ENCODE results near the gene SRCAP.
A peak's percentile ranks its signal among the peaks of the same experiment; 100 is the strongest.

SRCAP gene

DNA sequence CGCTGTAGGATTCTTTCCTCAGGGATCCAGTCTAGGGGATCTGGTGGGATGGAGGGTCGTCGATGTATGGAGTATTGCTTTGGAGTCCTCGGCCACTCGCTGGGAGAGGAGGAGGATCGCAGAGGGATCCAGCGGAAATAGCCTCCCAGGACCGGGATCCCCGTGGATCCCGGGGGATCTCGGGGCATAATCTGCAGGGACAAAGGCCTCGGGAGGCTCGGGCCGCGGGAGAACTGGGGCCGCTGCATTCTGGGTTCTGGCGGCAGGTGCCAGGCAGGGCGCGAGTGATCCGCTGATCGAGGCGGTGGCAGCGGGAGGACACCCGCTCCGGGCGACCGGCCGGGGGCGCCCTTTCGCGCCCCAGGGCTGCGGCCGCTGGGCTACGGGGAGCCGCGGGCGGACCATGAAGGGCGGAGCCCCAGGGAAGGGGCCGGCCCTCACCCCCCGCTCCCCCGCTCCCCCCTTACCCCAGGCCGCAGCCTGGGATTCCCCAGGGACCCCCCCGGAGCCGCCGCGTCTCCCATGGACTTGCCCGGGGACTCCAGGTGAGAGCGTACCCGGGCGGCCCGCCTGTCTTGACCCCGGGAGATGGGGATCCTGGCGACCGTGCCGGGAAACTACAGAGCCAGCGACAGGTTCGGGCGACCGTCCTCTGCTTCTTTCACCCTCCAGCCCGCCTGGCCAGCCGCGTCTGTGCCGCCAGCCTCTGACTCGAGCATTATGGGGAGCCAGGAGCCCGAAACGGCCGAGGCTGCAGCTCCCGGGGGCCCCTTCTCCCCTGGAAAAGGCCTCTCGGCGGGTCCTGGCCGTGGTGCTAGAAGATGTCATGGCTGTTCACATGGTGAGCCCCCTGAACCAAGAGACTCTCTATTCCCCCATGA is 47.6 kb upstream of the SRCAP start (continued):
- TF ChIP-seq MEIS1 (CRISPR knock-in tag; IDR thresholded peaks at IDR 0.05; ENCODE audit: borderline replicate concordance) (no peak), ZNF776 (tag by site-specific recombination; IDR thresholded peaks at IDR 0.05; ENCODE audit: borderline replicate concordance) (no peak), ZNF266 (tag by site-specific recombination; IDR thresholded peaks at IDR 0.05; ENCODE audit: low read depth) (peak; percentile 12; the same call in 1 of the 2 replicates), ZNF600 (tag by site-specific recombination; IDR thresholded peaks at IDR 0.05) (no peak; the same call in 1 of the 2 replicates), ZNF777 (tag by site-specific recombination; IDR thresholded peaks at IDR 0.05; ENCODE audit: borderline replicate concordance) (no peak; the same call in 1 of the 2 replicates), ZFHX2 (tag by site-specific recombination; conservative IDR thresholded peaks at IDR 0.05) (no peak), ZBTB7A (tag by site-specific recombination; IDR thresholded peaks at IDR 0.05; ENCODE audit: low read depth) (0 out of 2 replicates have a peak, but pooled peaks have one; percentile 17), ZNF558 (tag by site-specific recombination; IDR thresholded peaks at IDR 0.05) (no peak; the same call in 1 of the 2 replicates), REPIN1 (tag by site-specific recombination; IDR thresholded peaks at IDR 0.05; ENCODE audit: low read depth) (no peak), ZNF560 (tag by site-specific recombination; IDR thresholded peaks at IDR 0.05; ENCODE audit: borderline replicate concordance) (no peak), KLF7 (tag by site-specific recombination; IDR thresholded peaks at IDR 0.05; ENCODE audit: borderline replicate concordance) (no peak), ZNF658 (tag by site-specific recombination; IDR thresholded peaks at IDR 0.05) (no peak), ZNF571 (tag by site-specific recombination; IDR thresholded peaks at IDR 0.05) (no peak), ZEB2 (tag by site-specific recombination; IDR thresholded peaks at IDR 0.05) (0 out of 2 replicates have a peak, but pooled peaks have one; percentile 16), ZNF133 (tag by site-specific recombination; IDR thresholded peaks at IDR 0.05) (no peak), ZNF221 (tag by site-specific recombination; IDR thresholded peaks at IDR 0.05; ENCODE audit: borderline replicate concordance) (no peak)
- TF ChIP-seq, protein P1, sequence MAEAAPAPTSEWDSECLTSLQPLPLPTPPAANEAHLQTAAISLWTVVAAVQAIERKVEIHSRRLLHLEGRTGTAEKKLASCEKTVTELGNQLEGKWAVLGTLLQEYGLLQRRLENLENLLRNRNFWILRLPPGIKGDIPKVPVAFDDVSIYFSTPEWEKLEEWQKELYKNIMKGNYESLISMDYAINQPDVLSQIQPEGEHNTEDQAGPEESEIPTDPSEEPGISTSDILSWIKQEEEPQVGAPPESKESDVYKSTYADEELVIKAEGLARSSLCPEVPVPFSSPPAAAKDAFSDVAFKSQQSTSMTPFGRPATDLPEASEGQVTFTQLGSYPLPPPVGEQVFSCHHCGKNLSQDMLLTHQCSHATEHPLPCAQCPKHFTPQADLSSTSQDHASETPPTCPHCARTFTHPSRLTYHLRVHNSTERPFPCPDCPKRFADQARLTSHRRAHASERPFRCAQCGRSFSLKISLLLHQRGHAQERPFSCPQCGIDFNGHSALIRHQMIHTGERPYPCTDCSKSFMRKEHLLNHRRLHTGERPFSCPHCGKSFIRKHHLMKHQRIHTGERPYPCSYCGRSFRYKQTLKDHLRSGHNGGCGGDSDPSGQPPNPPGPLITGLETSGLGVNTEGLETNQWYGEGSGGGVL (tag by site-specific recombination; IDR thresholded peaks at IDR 0.05) = peak; percentile 24
- TF ChIP-seq, protein P2, sequence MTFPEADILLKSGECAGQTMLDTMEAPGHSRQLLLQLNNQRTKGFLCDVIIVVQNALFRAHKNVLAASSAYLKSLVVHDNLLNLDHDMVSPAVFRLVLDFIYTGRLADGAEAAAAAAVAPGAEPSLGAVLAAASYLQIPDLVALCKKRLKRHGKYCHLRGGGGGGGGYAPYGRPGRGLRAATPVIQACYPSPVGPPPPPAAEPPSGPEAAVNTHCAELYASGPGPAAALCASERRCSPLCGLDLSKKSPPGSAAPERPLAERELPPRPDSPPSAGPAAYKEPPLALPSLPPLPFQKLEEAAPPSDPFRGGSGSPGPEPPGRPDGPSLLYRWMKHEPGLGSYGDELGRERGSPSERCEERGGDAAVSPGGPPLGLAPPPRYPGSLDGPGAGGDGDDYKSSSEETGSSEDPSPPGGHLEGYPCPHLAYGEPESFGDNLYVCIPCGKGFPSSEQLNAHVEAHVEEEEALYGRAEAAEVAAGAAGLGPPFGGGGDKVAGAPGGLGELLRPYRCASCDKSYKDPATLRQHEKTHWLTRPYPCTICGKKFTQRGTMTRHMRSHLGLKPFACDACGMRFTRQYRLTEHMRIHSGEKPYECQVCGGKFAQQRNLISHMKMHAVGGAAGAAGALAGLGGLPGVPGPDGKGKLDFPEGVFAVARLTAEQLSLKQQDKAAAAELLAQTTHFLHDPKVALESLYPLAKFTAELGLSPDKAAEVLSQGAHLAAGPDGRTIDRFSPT (tag by site-specific recombination; IDR thresholded peaks at IDR 0.05) = no peak; the same call in 1 of the 2 replicates
- TF ChIP-seq, protein P3, sequence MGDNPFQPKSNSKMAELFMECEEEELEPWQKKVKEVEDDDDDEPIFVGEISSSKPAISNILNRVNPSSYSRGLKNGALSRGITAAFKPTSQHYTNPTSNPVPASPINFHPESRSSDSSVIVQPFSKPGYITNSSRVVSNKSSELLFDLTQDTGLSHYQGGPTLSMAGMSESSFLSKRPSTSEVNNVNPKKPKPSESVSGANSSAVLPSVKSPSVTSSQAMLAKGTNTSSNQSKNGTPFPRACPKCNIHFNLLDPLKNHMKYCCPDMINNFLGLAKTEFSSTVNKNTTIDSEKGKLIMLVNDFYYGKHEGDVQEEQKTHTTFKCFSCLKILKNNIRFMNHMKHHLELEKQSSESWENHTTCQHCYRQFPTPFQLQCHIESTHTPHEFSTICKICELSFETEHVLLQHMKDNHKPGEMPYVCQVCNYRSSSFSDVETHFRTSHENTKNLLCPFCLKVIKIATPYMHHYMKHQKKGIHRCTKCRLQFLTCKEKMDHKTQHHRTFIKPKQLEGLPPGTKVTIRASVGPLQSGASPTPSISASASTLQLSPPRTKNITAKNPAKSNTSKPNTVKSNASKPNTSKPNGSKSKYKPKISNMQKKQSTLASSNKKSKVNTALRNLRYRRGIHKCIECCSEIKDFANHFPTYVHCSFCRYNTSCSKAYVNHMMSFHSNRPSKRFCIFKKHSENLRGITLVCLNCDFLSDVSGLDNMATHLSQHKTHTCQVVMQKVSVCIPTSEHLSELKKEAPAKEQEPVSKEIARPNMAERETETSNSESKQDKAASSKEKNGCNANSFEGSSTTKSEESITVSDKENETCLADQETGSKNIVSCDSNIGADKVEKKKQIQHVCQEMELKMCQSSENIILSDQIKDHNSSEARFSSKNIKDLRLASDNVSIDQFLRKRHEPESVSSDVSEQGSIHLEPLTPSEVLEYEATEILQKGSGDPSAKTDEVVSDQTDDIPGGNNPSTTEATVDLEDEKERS (tag by site-specific recombination; IDR thresholded peaks at IDR 0.05) = no peak
- TF ChIP-seq, protein P4, sequence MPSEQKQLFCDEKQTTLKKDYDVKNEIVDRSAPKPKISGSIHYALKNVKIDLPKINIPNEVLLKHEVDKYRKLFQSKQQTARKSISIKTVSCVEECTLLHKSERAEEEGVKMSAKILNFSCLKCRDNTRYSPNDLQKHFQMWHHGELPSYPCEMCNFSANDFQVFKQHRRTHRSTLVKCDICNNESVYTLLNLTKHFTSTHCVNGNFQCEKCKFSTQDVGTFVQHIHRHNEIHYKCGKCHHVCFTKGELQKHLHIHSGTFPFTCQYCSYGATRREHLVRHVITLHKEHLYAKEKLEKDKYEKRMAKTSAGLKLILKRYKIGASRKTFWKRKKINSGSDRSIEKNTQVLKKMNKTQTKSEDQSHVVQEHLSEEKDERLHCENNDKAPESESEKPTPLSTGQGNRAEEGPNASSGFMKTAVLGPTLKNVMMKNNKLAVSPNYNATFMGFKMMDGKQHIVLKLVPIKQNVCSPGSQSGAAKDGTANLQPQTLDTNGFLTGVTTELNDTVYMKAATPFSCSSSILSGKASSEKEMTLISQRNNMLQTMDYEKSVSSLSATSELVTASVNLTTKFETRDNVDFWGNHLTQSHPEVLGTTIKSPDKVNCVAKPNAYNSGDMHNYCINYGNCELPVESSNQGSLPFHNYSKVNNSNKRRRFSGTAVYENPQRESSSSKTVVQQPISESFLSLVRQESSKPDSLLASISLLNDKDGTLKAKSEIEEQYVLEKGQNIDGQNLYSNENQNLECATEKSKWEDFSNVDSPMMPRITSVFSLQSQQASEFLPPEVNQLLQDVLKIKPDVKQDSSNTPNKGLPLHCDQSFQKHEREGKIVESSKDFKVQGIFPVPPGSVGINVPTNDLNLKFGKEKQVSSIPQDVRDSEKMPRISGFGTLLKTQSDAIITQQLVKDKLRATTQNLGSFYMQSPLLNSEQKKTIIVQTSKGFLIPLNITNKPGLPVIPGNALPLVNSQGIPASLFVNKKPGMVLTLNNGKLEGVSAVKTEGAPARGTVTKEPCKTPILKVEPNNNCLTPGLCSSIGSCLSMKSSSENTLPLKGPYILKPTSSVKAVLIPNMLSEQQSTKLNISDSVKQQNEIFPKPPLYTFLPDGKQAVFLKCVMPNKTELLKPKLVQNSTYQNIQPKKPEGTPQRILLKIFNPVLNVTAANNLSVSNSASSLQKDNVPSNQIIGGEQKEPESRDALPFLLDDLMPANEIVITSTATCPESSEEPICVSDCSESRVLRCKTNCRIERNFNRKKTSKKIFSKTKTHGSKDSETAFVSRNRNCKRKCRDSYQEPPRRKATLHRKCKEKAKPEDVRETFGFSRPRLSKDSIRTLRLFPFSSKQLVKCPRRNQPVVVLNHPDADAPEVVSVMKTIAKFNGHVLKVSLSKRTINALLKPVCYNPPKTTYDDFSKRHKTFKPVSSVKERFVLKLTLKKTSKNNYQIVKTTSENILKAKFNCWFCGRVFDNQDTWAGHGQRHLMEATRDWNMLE (tag by site-specific recombination; conservative IDR thresholded peaks at IDR 0.05; ENCODE audit: low read depth) = no peak
- TF ChIP-seq, protein P5, sequence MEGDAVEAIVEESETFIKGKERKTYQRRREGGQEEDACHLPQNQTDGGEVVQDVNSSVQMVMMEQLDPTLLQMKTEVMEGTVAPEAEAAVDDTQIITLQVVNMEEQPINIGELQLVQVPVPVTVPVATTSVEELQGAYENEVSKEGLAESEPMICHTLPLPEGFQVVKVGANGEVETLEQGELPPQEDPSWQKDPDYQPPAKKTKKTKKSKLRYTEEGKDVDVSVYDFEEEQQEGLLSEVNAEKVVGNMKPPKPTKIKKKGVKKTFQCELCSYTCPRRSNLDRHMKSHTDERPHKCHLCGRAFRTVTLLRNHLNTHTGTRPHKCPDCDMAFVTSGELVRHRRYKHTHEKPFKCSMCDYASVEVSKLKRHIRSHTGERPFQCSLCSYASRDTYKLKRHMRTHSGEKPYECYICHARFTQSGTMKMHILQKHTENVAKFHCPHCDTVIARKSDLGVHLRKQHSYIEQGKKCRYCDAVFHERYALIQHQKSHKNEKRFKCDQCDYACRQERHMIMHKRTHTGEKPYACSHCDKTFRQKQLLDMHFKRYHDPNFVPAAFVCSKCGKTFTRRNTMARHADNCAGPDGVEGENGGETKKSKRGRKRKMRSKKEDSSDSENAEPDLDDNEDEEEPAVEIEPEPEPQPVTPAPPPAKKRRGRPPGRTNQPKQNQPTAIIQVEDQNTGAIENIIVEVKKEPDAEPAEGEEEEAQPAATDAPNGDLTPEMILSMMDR (tag by site-specific recombination; IDR thresholded peaks at IDR 0.05) = peak; percentile 89
- TF ChIP-seq, protein P6, sequence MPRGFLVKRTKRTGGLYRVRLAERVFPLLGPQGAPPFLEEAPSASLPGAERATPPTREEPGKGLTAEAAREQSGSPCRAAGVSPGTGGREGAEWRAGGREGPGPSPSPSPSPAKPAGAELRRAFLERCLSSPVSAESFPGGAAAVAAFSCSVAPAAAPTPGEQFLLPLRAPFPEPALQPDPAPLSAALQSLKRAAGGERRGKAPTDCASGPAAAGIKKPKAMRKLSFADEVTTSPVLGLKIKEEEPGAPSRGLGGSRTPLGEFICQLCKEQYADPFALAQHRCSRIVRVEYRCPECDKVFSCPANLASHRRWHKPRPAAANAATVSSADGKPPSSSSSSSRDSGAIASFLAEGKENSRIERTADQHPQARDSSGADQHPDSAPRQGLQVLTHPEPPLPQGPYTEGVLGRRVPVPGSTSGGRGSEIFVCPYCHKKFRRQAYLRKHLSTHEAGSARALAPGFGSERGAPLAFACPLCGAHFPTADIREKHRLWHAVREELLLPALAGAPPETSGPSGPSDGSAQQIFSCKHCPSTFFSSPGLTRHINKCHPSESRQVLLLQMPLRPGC (tag by site-specific recombination; IDR thresholded peaks at IDR 0.05) = no peak; the same call in 1 of the 2 replicates

All from HEK293 (cell line).